Astrocyte of the spinal cord (primary cell): Measurements from ENCODE around the gene INTS2.
A peak's percentile ranks its signal among the peaks of the same experiment; 100 is the strongest.
"Not testable (repeated sequence)": the region's sequence is repeated elsewhere in the genome, so short reads cannot be mapped to it uniquely, and the experiment has no call there.

Experiments used
- DNase-seq: peaks from one replicate; pipeline ENCODE4 v3.0.0; 2011; ENCODE audit warnings: low read depth, low spot score
- H3K4me3 ChIP-seq: 2 replicates; pipeline ENCODE4 v1.5.1; 2011; ENCODE audit warnings: low read depth, mild to moderate bottlenecking, low read length, moderate library complexity
- CTCF ChIP-seq: IDR thresholded peaks from 2 replicates; pipeline ENCODE4 v1.5.1; 2012; ENCODE audit warnings: low read depth, mild to moderate bottlenecking, low read length, inconsistent platforms
- in situ Hi-C: cut with HindIII; loops from 2 replicates; pipeline ENCODE4 v1.10.0; 2017; ENCODE audit warnings: low sequenced_read_pairs

INTS2 gene

DNA sequence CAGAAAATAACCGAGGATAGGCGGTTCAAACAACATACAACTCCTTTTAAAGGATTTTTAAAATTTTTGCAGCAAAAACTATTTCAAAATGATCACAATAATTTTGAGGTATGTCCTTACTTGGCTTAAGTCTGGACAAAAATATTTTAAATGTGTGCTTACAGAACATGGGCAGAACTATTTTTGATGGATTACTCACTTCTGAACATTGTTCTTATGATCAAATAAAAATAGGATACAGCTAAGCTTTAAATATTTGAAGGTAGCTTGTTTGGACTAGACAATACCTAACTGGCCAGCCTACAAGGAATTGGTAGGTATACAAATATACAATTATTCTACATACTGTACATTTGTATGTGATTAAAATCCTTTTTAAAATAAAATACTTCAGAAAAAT is 14.3 kb upstream of the INTS2 start:
- no peak overlapping the region for H3K4me3 ChIP-seq
- in situ Hi-C loops, result no loop called here
- no peak for TF ChIP-seq CTCF
- no peak for DNase-seq

- DNase-seq, result no peak
- TF ChIP-seq CTCF, result no peak
- in situ Hi-C loops, result no loop called here
- H3K4me3 ChIP-seq, result peak overlapping the region; percentile 88
These were observed 287 bp upstream of the INTS2 start for GRCh38 chr17:61928101-61928436.

DNA sequence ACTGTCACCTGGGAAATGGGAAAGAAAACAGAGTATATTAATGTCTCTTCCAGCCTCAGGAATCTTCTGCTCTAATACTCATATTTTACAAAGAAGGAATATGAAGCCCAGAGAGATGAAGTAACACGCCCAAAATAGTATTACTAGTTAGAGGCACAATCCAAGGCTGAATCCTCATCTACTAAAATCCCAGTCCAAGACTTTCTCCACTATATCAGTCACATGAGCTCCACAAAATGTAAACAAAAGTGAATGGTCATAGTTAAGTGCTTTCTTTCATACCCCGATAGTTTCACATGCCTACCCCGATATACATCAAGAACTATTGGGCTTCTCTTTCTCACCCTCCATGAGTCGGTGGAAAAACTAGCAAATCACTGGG is 965 bp downstream of the INTS2 start:
- peak overlapping the region; percentile 88 for H3K4me3 ChIP-seq
- in situ Hi-C loops, result no loop called here
- no peak for TF ChIP-seq CTCF
- DNase-seq, result peak; percentile 29

- H3K4me3 ChIP-seq, in situ Hi-C loops: not testable (repeated sequence)
These were observed 12.6 kb downstream of the INTS2 start for GRCh38 chr17:61915162-61915561.

DNA sequence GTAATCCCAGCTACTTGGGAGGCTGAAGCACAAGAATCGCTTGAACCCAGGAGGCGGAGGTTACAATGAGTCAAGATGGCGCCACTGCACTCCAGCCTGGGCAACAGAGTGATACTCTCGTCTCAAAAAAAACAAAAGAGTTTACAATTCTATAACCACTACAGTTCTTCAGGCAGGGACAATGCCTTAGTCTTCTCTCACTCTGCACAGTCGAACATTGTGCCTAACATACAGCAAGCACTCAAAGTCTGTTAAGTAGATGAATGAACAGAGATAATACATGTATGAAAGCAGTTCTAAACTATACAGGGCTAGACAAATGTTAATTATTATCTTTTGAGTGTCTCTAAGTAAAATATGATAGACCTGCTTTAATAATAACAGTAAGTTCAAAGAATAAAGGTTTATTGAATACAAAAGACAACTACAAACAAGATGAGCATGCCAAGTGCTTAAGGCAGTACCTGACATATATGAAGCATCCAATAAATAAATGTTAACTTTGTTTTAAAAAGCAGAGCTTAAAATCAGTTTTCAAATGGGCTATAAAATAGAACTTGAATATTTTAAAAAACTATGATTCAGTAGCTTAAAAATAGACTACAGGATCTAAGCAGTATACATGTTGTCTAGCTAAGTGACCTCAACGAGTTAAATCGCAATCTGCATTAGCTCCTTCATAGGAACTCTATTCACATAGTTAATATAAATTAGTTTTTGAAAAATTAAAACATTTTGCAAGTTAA is 19.3 kb downstream of the INTS2 start:
- no peak overlapping the region for H3K4me3 ChIP-seq
- in situ Hi-C loops, result no loop called here
- no peak for TF ChIP-seq CTCF
- DNase-seq, result no peak

More at GRCh38 chr17:61915162-61915561, 12.6 kb downstream of the INTS2 start:
- not testable (repeated sequence) for DNase-seq

- DNase-seq, result no peak
- H3K4me3 ChIP-seq, result no peak overlapping the region
- TF ChIP-seq CTCF, result no peak
- in situ Hi-C loops, result no loop called here
These were observed 20.4 kb downstream of the INTS2 start for GRCh38 chr17:61907361-61907760.

DNA sequence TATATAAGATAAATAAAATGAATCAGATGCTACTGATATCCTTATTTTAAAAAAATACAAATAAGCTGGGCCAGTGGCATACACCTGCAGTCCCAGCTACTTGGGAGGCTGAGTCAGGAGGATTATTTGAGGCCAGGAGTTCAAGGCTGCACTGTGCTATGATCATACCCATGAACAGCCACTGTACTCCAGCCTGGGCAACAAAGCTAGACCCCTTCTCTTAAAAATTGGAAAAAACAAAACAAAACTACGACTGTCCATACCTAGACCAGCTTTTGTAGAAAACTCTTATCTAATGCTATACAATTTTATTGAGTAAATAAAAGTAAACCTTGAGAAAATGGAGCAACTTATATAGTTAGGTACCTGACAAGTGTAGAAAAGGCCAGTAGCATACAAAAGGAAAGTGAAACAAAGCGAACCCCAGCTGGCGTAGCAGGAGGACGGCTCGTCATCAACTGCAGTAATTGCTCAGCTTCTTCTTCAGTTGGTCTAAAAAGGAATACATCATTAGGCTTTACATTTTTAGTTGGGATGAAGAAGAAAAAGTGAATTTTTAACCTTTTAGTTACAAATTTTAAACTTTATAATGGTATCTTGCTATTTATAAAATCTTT is 23.6 kb downstream of the INTS2 start:
- no peak for TF ChIP-seq CTCF
- no peak for DNase-seq
- in situ Hi-C loops, result no loop called here
- H3K4me3 ChIP-seq, result no peak overlapping the region
